Measurements from ENCODE around the gene JAZF1.

Gene JAZF1

DNA sequence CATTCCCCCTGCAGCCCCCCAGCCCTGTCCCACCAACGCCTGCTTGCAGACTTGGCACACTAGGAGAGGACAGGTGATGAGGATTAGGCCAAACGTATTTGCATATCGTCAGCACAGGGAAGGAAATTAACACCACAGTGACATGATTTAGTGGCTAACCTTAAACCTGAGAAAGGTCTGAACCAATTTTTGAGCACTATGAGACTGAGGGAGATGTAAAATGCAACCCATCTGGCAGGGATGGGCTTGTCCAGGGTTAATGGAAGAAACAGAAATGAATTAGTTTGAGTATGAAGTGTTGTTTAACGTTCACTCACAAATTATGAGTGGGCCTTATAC lies 257.0 kb downstream of the JAZF1 start:
- TF ChIP-seq SIN3A (IDR thresholded peaks at IDR 0.05; ENCODE audit: borderline replicate concordance, insufficient read depth, low read length) (no peak), POLR2AphosphoS5 (IDR thresholded peaks at IDR 0.05; ENCODE audit: low read depth, low read length) (no peak), TAF1 (IDR thresholded peaks at IDR 0.05; ENCODE audit: borderline replicate concordance, insufficient read depth, low read length) (no peak), FOXP2 (optimal IDR thresholded peaks at IDR 0.05; ENCODE audit: borderline replicate concordance, extremely low read depth, extremely low read length, insufficient read depth) (no peak)
- TF ChIP-seq, protein P1, sequence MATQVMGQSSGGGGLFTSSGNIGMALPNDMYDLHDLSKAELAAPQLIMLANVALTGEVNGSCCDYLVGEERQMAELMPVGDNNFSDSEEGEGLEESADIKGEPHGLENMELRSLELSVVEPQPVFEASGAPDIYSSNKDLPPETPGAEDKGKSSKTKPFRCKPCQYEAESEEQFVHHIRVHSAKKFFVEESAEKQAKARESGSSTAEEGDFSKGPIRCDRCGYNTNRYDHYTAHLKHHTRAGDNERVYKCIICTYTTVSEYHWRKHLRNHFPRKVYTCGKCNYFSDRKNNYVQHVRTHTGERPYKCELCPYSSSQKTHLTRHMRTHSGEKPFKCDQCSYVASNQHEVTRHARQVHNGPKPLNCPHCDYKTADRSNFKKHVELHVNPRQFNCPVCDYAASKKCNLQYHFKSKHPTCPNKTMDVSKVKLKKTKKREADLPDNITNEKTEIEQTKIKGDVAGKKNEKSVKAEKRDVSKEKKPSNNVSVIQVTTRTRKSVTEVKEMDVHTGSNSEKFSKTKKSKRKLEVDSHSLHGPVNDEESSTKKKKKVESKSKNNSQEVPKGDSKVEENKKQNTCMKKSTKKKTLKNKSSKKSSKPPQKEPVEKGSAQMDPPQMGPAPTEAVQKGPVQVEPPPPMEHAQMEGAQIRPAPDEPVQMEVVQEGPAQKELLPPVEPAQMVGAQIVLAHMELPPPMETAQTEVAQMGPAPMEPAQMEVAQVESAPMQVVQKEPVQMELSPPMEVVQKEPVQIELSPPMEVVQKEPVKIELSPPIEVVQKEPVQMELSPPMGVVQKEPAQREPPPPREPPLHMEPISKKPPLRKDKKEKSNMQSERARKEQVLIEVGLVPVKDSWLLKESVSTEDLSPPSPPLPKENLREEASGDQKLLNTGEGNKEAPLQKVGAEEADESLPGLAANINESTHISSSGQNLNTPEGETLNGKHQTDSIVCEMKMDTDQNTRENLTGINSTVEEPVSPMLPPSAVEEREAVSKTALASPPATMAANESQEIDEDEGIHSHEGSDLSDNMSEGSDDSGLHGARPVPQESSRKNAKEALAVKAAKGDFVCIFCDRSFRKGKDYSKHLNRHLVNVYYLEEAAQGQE (IDR thresholded peaks at IDR 0.05; ENCODE audit: insufficient read depth in 1 of 2, low read depth in 2 of 2, low read length in 2 of 2) = no peak

DNA sequence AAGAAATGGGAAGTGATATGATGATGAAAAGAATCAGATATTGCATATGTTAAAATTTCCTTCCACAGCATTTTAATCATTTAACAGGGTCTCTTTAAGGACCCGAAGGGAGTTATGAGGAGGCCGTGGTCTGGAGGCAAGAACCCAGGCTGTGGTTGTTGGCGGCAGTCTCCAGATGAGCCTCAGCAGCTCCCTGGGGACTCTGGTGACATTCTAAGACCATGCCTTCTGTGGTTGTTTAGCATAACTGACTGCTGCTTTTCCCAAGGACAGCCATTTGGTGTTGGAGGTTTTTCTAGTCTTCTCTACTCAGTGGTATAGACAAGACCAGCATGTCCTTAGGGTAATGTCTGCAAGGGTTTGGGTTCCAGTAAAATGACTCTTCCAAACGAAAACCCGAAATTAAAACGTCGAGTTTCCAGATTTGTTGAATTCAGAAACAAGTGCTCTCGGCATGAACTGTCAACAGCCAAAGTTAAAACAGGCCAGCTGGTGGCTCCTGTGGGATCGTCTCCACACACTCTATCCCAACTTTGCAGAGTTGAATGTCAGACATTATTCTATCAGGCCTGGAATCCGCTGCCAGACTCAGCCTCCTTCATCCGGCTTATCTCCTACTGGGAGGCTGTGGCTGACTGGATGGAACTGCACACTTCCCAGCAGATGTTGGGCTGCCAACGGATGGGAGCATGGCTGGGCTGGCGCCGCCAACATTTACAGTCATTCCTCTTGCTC lies 257.5 kb downstream of the JAZF1 start:
- TF ChIP-seq POLR2AphosphoS5 (IDR thresholded peaks at IDR 0.05; ENCODE audit: low read depth, low read length) (no peak), FOXP2 (optimal IDR thresholded peaks at IDR 0.05; ENCODE audit: borderline replicate concordance, extremely low read depth, extremely low read length, insufficient read depth) (no peak), SIN3A (IDR thresholded peaks at IDR 0.05; ENCODE audit: borderline replicate concordance, insufficient read depth, low read length) (no peak), TAF1 (IDR thresholded peaks at IDR 0.05; ENCODE audit: borderline replicate concordance, insufficient read depth, low read length) (no peak)
- TF ChIP-seq, protein P1 (IDR thresholded peaks at IDR 0.05; ENCODE audit: insufficient read depth in 1 of 2, low read depth in 2 of 2, low read length in 2 of 2) = no peak

DNA sequence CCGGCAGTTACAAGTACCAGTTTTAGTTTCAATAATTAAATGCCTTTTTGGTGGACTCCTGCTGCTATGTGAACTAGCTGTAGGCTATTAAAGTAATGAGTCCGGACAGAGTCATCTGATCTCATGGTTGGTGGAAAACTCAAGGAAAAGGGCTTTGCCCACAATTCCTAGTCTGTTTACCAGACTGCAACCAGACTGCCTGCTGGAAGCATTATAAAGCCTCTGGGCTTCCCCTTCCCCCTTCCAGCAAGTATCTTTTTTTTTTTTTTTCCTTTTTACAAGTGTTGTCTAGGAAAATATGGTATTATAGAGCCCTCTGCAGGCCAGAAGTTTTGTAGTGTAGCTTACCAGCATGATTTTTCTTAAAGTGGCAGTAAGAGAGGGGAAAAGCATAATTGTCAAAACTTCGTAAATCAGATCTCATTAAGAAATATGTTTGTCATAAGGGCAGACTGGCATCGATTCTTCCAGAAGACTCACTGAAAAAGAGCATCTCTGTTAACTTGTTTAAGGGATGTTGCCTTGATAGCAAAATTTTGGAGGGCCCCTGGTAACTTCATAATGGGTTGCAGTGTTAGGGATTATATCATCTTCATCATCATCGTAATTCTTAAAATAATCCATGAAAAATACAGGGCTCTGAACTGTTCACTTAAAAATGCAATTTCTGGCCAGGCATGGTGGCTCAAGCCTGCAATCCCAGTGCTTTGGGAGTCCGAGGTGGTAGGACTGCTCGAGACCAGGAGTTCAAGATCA lies 259.3 kb downstream of the JAZF1 start:
- TF ChIP-seq SIN3A (IDR thresholded peaks at IDR 0.05; ENCODE audit: borderline replicate concordance, insufficient read depth, low read length) (no peak), TAF1 (IDR thresholded peaks at IDR 0.05; ENCODE audit: borderline replicate concordance, insufficient read depth, low read length) (no peak), FOXP2 (optimal IDR thresholded peaks at IDR 0.05; ENCODE audit: borderline replicate concordance, extremely low read depth, extremely low read length, insufficient read depth) (no peak), POLR2AphosphoS5 (IDR thresholded peaks at IDR 0.05; ENCODE audit: low read depth, low read length) (no peak)
- TF ChIP-seq, protein P1 (IDR thresholded peaks at IDR 0.05; ENCODE audit: insufficient read depth in 1 of 2, low read depth in 2 of 2, low read length in 2 of 2) = no peak

DNA sequence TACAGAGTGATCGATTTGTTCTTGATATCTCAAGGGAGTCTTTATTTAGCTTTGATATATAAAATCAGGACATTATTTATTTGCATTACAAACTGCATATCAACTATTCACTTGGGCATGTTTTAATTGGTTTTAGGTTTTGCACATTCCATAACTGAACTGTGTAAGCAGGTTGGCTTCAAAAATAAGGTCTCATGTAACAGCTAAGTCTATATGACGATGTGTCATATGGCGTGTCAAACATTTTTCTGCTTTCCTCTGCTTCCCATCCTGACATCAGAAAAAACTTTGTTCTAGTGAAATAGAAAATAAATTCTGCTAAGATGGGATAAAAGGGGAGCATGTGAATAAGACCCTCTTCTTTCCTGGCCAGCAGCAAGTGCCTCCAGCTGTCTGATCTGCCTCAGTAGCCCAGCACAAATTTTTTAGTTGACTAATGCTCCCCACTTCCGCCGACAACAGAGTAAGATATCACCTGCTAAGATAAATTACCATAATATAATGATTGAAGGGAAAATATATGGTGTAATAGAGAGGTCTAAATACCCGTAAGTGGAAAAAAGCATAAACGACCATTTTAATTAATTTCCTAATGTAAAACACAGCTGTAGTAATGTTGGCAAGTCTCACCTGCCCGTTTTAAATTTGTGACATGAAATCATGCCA lies 260.2 kb downstream of the JAZF1 start:
- TF ChIP-seq TAF1 (IDR thresholded peaks at IDR 0.05; ENCODE audit: borderline replicate concordance, insufficient read depth, low read length) (no peak), POLR2AphosphoS5 (IDR thresholded peaks at IDR 0.05; ENCODE audit: low read depth, low read length) (no peak), FOXP2 (optimal IDR thresholded peaks at IDR 0.05; ENCODE audit: borderline replicate concordance, extremely low read depth, extremely low read length, insufficient read depth) (no peak), SIN3A (IDR thresholded peaks at IDR 0.05; ENCODE audit: borderline replicate concordance, insufficient read depth, low read length) (no peak)
- TF ChIP-seq, protein P1 (IDR thresholded peaks at IDR 0.05; ENCODE audit: insufficient read depth in 1 of 2, low read depth in 2 of 2, low read length in 2 of 2) = no peak
